ENCODE measurements around the gene ZBED4.
A peak's percentile ranks its signal among the peaks of the same experiment; 100 is the strongest.

Gene ZBED4

GRCh38 chr22:49928555-49929210, 75.0 kb downstream of the ZBED4 start:
- Histone ChIP-seq H3K4me3 (ENCODE audit: low read depth, low read length) (no peak overlapping the region), H3K36me3 (no peaks in the 10 kb centered on the region), H3K4me1 (peaks cover 5% of the 10 kb centered on the region; the same call in 1 of the 2 replicates)

DNA sequence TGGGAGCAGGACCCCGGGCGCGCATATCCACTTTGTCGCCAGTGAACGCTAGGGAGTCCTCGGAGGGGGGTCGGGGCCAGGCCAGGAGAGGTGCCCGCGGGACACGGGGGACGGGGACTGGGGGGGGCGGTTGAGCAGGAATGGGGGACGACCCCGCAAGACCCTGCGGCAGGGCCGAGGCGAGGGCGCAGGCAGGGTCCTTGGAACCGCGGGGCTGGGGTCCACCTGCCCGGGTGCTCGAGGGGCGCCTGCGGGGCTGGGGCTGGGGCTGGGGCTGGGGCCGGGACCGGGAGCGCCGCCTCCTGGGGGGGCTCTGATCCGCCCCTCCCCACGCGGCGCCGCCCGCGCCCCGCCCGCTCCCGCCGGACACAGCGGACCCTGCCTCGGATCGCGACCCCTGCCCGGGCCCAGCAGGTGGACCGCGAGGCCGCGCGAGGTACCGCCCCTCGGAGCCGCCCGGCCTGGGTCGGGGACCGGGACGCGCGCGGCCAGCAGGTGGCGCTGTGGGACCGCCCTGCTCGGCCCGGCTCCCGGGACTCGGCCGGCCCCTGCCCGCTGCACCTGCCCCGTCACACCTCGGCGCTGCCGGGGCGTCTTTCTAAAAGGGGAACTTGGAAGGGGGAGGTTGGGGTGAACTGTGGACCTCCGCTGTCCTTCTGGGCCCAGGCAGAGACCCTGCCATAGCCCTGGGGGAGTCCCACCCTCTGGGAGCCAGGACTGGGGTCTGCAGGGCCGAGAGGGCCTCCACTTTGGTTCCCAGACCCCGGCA, 75.8 kb downstream of the ZBED4 start:
- Histone ChIP-seq H3K27me3 (peaks cover 2% of the 10 kb centered on the region; the same call in 1 of the 2 replicates), H3K36me3 (no peaks in the 10 kb centered on the region), H3K4me1 (peaks cover 12% of the 10 kb centered on the region; the same call in 1 of the 2 replicates), H3K9me3 (no peaks in the 10 kb centered on the region), H3K4me3 (ENCODE audit: low read depth, low read length) (no peak overlapping the region)
- DNase-seq, result peak; percentile 76
- TF ChIP-seq CTCF (IDR thresholded peaks at IDR 0.05; ENCODE audit: low read depth, low read length), result peak; percentile 37

More at GRCh38 chr22:49928555-49929210, 75.0 kb downstream of the ZBED4 start:
- Histone ChIP-seq H3K9me3 (no peaks in the 10 kb centered on the region), H3K27me3 (peaks cover 2% of the 10 kb centered on the region; the same call in 1 of the 2 replicates)
- no peak for DNase-seq
- no peak for TF ChIP-seq CTCF (IDR thresholded peaks at IDR 0.05; ENCODE audit: low read depth, low read length)

- no peaks in the 10 kb centered on the region for H3K36me3 ChIP-seq
- peaks cover 12% of the 10 kb centered on the region; the same call in 1 of the 2 replicates for H3K4me1 ChIP-seq
- no peak for DNase-seq
- no peak for TF ChIP-seq CTCF (IDR thresholded peaks at IDR 0.05; ENCODE audit: low read depth, low read length)
- H3K27me3 ChIP-seq, result peaks cover 2% of the 10 kb centered on the region; the same call in 1 of the 2 replicates
- H3K9me3 ChIP-seq, result no peaks in the 10 kb centered on the region
- no peak overlapping the region for H3K4me3 ChIP-seq (ENCODE audit: low read depth, low read length)
Observed at GRCh38 chr22:49929994-49930575, 76.4 kb downstream of the ZBED4 start.

- peak; percentile 81 for DNase-seq
- Histone ChIP-seq H3K4me3 (ENCODE audit: low read depth, low read length) (no peak overlapping the region), H3K4me1 (peaks cover 12% of the 10 kb centered on the region; the same call in 1 of the 2 replicates), H3K27me3 (peaks cover 2% of the 10 kb centered on the region; the same call in 1 of the 2 replicates), H3K9me3 (no peaks in the 10 kb centered on the region), H3K36me3 (no peaks in the 10 kb centered on the region)
- peak; percentile 89 for TF ChIP-seq CTCF (IDR thresholded peaks at IDR 0.05; ENCODE audit: low read depth, low read length)
Observed at GRCh38 chr22:49930596-49931412, 77.2 kb downstream of the ZBED4 start.

GRCh38 chr22:49933236-49934159, 79.9 kb downstream of the ZBED4 start:
- Histone ChIP-seq H3K36me3 (no peaks in the 10 kb centered on the region), H3K4me1 (peaks cover 25% of the 10 kb centered on the region), H3K9me3 (no peaks in the 10 kb centered on the region), H3K4me3 (ENCODE audit: low read depth, low read length) (no peak overlapping the region), H3K27me3 (peaks cover 2% of the 10 kb centered on the region; the same call in 1 of the 2 replicates)
- DNase-seq, result no peak
- no peak for TF ChIP-seq CTCF (IDR thresholded peaks at IDR 0.05; ENCODE audit: low read depth, low read length)

All from BE2C (cell line).